T-helper 2 cell (primary cell): Measurements from ENCODE around the gene CACNA1E.

ENCODE experiments used
- DNase-seq, 5 experiments: peaks; one replicate each; pipeline versions ENCODE4 v3.0.0 to v3.0.0-alpha.2; 2012 to 2022

CACNA1E gene

DNA sequence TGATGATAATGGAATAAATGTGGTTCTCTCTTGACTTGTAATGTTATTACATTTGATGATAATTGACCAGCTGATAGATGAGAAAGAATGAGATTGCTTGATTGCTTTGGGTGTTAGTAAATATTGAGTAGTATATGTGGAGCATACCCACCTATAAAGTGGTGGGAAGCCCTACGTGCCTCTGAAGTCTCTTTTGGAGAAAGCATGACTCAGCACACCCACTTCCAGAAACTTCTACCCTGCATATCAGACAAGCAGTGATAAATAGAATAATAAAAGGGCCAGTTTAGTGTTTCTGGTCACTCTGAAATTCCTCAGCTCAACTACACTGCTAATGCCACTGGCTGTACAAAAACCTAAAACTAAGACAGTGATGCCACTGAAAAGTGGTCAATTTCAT lies 289.4 kb downstream of the CACNA1E start:
- DNase-seq = no peak

DNA sequence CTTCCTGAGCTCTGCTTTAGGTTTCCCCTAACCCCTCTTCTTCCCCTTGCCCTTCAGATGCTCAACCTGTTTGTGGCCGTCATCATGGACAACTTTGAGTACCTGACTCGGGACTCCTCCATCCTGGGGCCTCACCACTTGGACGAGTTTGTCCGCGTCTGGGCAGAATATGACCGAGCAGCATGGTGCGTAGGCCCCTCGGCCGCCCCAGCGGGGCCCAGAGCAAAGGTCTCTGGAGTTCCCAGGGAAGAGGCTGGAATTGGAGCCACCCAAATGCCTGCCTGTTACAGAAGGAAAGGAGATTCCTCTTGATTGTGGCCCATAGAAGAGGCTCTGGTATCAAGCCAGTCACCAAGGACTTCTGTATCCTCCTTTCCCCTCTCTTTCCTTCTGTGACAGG lies 292.7 kb downstream of the CACNA1E start:
- no peak for DNase-seq

DNA sequence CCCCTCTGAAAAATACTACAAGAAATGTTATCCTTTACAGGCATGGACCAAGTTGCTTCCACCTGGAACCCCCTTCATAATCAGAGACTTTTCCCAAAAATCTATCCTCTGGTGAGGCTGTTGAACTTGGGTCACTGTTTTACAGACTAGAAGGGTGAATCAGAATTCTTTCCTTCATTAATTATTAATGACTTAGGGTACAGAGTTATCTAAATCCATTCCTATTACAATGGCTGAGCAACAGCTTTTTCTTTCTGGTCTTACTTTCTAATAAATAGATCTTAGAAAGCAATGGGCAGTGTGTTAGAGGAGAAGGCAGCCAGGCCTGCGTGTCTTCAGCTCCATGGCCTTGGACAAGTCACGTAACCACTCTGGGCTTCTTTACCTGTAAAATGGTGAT lies 294.0 kb downstream of the CACNA1E start:
- DNase-seq = no peak

DNA sequence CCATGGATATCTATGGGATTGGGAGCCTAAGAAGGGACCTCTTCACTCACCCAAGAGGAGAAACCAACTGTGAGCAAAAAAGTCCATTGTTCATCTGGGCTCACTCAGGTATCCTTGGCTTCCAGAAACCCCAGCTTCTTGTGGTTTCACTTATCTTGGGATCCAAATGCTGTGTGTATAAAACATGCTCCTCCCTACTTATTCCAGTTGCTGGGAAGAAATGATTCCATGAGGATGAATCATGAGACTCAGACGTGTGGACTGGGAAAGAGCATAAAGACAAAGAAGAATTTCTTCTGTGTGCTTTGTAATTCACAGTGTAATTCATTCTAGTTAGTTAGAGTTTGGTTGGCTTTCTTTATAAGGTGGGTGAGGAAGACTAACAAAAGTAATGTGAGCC lies 294.5 kb downstream of the CACNA1E start:
- no peak for DNase-seq

DNA sequence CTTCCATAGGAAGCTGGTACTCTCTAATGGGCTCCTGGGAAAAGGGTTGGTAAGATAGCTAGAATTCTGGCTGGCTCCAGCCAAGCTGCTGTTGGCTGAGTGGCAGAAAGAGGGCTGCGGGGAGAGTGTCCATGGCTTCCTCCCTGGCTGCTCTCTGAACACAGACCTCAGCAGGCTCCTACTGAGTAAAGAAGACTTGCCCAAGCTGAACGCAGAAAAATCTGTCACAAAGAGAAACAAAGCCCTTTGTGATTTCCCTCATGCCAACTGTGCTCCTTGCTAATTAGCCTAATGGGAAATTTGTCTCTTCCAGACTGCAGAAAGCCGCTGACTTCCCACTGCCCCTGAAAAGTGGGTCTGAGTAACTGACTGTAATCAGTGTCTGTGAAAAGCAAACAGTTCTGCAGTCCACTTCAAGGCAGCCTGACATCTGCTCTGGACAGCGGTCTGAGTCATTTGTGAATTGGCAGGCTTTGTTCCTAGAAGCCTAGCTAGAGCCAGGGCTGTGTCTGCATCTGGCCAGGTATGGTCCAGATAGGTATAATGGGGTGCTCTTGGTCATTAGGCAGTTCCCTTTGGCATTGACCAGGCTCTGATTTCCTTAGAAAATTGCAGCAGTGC lies 295.4 kb downstream of the CACNA1E start:
- no peak for DNase-seq

DNA sequence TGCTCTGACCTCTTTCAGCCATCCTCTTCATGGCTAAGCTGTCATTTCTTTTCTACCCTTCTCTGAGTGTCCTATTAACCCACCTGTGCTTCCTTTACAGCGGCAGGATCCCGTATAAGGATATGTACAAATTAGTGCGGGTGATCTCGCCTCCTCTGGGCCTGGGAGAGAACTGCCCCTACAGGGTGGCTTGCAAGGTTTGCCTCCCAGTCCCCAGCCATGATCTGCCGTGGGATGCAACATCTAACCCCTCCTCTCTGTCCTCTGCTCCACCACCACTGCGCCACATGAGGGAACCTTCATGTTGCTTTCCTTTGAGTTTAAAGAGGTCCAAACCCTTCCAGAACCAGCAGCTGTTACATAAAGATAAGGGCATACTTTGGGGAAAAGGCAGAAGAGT lies 296.0 kb downstream of the CACNA1E start:
- no peak for DNase-seq

DNA sequence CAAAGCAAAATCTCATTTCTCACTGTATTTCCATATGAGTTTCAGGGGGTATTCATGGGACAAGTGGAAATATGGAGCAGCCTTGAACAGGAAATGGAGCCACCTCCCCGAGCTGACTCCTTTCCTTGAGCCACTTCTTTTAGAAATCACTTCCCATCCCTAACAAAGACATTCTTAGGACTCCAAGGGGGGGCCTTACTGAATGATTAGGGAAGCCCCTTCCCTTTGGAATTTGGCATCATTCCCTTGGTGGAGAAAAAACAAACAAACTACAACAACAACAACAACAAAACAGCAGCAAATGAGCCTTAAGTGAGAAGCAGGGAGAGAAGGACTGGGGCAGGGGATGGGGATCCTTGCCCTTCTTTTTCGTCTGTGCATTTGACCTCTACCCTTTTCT lies 299.9 kb downstream of the CACNA1E start:
- no peak for DNase-seq

DNA sequence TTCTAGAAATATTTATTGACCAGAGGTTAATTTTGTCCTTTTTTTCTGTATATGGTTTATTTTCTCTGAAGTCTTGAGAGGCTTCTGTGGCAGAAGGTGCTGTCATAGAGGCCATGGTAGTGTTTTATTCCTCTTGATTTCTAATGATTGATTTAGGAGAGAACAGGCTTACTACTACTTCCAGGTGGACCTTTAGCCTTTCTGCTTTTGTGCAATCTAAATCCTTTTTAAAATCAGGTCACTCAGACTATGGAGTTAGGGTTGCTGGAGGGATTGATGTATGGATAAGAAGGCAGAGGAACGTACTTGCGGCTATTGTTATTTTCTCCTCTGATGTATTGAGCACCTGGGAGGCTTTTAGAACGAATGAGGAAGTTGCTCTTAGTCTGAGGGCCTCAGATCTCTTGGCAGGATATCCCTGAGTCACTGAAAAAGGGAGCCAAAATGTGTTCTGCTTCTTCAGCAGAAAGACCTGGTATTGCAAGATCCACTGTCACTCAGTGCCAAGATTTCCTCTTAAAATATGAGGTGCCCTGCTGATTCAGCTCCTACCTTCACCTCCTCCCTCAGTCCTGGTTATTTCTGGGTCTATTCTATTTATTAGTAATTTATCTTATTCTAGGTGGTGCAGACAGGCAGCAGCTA lies 300.8 kb downstream of the CACNA1E start:
- DNase-seq = no peak

DNA sequence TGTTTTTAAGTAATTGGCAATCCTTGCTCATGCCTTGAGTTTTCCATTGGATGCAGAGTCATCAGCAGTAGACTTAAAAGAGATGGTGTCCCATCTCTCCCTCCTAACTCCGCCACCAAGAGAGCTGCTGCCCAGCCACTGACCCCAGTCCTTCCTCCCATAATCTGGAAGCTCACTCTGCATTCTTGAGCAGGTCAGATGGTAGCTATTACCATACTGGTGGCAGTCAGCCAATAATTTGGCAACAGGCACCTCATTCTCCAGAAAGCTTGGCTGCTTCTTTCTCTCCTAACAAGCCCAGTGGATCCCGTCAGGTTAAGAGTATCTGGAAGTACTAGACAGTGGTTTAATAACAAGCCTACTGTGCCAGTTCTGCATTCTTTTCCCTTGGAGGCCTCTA lies 306.1 kb downstream of the CACNA1E start:
- DNase-seq = no peak

DNA sequence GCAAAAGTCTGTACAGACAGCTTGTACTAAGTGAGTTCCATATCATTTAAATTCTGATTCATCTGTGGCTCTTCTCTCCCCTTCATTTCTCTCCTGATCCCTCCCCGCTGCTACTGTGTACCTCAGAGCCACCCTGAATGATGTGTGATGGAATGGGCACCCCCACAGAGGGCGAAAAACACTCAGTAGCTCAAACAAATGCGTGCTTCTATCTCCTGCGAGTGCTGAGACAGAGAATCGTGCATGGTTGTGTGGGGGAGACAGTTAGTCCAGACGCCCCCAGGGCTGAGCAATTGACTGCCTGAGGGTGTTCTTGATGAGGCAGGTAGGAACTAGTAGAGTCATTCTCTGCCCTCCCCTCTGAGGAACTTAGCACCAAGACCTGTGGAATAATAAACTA lies 308.4 kb downstream of the CACNA1E start:
- no peak for DNase-seq

DNA sequence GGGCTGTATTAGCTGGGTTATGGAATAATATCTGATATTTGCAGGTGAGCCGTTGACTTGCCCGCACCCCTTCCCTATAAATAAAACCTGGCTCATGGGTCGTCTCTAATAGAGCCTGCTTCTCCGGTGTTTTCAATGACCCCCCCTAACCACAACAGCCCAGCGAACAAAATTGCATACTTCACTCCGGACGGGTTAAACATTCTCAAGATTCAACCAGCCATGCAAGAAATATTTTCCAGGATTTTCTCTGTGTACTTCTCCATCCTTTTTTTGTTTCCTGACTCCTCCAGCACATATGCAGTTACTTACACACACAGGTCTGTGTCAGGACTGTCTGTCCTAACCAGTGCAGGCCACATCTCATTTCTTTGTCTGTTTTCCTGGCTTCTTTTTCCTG lies 310.5 kb downstream of the CACNA1E start:
- no peak for DNase-seq

DNA sequence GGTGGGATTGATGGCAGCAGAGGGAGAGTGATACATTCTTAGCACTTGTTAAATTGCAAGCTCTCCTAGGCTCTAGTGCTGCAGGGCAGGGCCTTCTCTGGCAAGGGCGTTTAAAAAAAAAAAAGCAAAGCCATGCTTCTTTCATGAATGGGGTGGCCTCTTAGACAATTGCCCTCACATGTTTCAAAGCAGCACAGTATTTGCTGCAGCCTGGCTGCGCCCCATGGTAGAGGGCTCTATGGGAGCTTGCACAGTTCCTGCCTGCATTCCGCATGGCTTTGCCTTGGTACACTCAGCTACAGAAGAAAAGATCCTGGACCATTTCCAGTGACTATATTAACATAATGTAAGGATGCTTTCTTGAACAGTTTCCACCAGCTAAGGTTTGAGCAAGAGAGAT lies 311.0 kb downstream of the CACNA1E start:
- no peak for DNase-seq

DNA sequence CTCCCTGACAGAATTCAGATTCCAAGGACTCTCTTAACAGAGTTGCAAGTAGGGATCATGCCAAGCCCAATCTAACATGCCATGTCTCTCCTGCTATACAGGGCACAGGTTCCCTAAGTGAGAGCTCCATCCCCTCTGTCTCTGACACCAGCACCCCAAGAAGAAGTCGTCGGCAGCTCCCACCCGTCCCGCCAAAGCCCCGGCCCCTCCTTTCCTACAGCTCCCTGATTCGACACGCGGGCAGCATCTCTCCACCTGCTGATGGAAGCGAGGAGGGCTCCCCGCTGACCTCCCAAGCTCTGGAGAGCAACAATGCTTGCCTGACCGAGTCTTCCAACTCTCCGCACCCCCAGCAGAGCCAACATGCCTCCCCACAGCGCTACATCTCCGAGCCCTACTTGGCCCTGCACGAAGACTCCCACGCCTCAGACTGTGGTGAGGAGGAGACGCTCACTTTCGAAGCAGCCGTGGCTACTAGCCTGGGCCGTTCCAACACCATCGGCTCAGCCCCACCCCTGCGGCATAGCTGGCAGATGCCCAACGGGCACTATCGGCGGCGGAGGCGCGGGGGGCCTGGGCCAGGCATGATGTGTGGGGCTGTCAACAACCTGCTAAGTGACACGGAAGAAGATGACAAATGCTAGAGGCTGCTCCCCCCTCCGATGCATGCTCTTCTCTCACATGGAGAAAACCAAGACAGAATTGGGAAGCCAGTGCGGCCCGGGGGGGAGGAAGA lies 315.0 kb downstream of the CACNA1E start:
- no peak for DNase-seq

DNA sequence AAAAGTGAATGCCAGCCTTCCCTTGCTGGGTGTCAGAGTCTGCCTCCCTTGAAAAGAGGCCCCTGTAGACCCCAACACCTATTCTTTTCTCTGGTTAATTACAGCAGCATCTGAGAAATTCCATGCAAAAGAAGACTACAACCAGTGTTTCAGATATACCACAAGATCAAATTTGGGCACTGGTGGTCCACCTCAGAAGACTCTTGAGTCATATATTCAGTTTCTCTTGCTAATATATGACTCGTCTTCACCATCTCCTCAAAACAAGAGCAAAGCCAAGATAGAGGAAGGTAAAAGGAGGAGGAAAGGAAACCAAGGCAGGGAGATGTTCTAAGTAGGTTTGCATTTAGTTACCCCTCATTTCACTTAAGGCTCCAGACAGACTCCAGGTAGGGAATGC lies 318.3 kb downstream of the CACNA1E start:
- DNase-seq = no peak

DNA sequence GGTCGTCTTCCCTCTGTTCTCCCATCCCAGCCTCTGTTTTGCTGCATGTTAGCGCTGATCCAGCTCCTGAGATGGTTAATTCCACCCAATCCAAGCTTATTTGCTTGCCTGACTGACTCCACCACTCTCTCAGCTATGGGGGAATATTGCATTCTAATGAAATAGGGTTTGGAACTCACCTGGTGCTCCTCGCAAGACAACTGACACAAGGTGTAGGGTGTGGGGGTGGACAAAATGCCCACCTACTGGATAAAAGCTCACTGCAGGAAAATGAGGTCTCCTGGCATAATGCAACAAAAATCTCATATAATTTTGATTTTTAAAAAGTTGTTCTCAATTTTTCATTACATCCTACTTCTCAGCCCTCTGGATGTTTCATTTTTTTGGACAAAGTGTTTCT lies 319.1 kb downstream of the CACNA1E start:
- no peak for DNase-seq

DNA sequence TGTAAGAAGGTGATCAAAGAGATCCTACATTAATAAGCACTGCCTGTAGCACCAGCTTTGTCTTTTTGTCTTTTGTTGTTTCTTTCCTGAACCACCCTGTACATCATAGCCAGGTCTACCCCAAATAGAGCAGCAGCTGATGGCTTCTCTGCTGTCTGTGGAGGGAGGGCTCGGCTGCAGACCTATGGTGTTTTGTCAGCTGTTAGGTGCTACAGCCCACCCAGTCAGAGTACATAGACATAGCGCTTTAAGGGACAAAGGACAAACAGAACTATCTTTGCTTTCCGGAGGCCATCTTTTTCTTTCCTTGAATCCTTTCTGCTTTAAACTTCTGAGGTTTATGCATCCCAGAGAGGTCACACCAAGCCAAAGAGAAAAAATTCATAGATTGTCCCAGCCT lies 320.1 kb downstream of the CACNA1E start:
- no peak for DNase-seq

DNA sequence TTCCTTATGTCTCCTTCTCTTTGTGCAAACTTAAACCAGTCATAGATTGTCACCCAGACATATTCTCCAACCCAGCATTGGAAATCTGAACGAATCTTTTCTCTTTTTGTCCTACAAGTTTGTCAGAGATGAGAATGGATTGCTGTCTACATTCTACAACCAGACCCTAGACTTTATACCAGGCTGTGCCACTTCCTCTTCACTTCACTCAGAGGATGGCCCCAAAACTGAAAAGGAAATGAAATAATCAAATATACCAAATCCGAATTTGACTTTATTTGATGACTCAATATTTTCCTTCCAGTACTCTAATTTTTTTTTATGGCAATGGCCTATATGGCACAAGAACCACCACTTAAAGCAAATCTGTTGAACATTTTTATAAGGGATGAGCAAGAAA lies 321.7 kb downstream of the CACNA1E start:
- DNase-seq = no peak

DNA sequence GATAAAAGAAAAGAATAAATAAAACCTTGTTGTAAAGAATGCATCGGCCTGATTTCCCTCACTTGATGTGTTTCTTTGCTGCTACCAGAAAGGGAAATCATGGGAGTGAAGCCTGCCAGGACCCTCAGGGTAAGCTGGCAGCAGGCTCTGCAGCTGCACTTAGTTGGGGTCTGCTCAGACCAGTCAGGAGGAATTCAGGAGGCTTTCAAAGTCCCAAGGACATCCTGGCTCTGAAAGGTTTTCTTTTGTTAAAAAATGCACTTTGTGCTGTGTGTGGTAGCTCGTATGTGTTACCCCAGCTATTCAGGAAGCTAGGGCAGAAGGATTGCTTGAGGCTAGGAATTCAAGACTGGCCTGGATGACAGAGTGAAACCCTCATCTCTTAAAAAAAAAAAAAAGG lies 323.4 kb downstream of the CACNA1E start:
- DNase-seq = no peak

DNA sequence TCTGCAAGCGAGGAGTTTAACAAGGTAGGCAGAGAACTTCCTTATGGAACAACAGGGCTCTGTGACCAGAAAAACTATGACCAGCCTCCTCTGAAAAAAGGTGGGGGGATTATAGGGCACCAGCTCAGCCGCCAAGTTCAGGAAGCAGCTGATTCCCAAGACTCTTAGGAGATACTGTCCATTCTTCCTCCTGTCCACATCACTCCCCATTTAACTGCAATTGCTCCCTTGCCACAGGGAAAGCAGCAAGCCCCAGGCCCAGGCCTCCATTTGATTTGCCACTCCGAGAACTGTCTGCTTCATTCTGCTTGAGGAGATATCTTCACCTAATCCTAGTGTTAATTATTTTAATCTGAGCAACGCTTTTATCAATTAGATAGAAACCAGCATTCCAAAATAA lies 323.9 kb downstream of the CACNA1E start:
- DNase-seq = no peak

DNA sequence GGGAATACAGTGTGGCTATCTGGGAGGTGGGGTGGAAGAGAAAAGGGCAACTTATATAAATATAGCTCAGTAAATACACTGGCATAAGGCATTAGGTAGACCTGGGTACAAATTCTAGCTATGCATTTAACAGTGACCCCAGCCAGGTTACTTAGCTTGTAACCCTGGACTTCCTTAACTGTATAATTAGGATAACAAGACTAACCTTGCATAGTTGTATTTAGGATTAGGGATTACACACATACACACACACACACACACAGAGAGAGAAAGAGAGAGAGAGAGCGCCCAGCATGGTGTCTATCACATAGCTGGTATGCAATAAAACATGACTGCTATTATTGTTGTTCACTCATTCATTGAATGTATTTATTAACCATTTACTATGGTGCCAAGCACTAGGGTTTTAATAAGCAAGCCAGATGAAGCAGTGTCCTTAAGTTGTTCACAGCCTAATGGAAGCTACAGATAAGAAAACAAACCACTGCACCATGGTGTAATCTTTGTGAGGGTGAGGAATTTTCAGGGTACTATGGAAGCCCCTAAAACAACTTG lies 326.8 kb downstream of the CACNA1E start:
- no peak for DNase-seq

DNA sequence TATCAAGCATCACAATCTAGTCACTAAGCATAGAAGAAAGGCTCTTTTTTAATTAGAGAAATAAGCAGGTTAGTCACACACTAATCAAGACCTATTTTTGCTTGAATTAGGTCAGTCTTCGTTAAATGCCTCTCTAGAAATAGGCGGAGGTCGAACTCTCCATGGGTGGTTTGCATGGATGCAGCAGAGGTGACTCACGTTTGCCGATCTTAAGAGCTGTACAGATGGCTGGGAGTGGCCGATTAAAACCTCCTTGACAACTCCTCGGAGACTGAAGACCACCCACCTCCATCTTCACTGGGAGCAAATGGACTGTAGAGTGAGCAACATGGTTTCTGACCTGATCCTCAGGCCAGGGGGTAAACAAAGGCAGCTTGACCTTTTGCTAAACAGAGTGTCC lies 328.9 kb downstream of the CACNA1E start:
- DNase-seq = no peak

DNA sequence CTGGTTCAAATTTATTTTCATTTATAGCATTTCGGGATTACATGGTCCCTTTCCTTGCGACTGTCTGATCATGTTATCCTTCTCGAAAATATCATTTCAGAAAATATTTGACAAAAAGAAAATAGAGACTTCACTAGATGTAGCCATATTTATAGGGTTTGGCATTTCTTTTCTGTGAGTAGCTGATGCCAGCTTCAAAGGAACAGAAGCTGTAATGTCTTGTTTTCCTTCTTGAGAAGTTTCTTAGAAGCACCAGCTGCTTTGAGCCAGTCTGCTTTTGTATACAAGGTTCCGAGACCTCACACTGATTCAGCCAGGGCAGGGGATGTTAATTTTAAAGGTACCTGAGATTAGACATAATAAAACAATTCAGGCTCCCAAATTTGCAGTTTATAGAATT lies 329.9 kb downstream of the CACNA1E start:
- no peak for DNase-seq

DNA sequence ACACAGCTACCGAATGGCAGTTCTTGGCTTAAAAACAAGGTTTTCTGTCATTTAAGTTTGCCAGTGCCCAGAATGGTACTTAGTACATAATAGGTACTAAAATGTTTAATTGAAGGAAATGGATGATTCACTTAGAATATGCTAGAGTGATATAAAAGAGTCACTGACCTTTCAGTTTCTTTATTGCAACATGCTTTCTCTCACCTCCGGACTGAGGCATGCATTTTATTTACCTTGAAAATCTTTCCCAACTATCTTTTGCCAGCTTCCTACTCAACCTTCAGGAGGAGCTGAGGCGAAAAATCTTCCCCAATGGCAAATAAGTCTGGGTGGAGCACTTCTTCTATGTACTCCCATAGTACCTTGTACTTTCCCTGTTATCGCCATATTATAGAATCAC lies 333.3 kb downstream of the CACNA1E start:
- DNase-seq = no peak

DNA sequence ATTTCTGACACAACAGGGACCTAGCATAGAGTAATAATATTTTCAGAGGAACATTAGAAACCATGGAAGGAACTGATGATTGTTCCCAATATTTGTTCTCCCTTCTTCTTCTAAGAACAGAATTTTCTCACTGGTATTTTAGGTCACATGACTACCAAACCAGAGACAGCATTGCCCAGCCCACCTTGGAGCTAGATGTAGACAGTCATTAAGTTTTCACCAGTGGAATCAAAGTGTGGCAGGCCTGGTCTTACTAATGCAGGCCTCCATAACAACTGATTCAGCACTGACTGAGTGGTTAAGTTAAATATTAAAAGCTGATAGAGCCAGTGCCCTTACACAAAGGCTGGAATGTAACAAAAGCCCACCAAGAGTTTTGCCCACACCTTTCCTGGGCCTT lies 333.8 kb downstream of the CACNA1E start:
- DNase-seq = no peak
